ENCODE results near the gene TNFRSF21. TPM values are rescaled to one million over a fixed set of nuclear protein-coding genes. Genes with fewer than 3 reads are reported as not detected.

The TNFRSF21 gene
- total and polyA plus RNA-seq, 2 of the 8 experiments (the other 6 are each of a cell fraction or from before 2014, with no cell fraction given), result 16.4 to 52.7 TPM

Other genes with a start within 250 kb of the TNFRSF21 start
- gene CD2AP, start 167.9 kb upstream of the TNFRSF21 start, total RNA-seq (2021; fragmentation: NEBNext Ultra II Directional; extraction: Animal tissue kit (Norgen Biotek cat#: 25700)), result 69.7 and 75.6 TPM in 2 replicates
- 4.8 and 8.6 TPM in 2 replicates for gene CD2AP, start 167.9 kb upstream of the TNFRSF21 start, polyA plus RNA-seq (2011; rRNA removed)